Measurements from ENCODE around the gene KCNRG.
"Not testable (repeated sequence)": the region's sequence is repeated elsewhere in the genome, so short reads cannot be mapped to it uniquely, and the experiment has no call there.

Gene KCNRG

GRCh38 chr13:50015258-50015657 lies at the start of gene KCNRG:
Gene KCNRG (plus strand): TSS chr13:50015444. CDS start chr13:50015494, 50 bp downstream.
- no peak for DNase-seq (ENCODE audit: low read depth in 3 of 3, low spot score in 1 of 3)

GRCh38 chr13:49967456-49967855 lies 47.8 kb upstream of the KCNRG start:
- DNase-seq (ENCODE audit: low read depth in 3 of 3, low spot score in 1 of 3): no peak

- no peak for DNase-seq (ENCODE audit: low read depth in 3 of 3, low spot score in 1 of 3)
These were observed 42.5 kb upstream of the KCNRG start for GRCh38 chr13:49972709-49973108.

- DNase-seq (ENCODE audit: low read depth in 3 of 3, low spot score in 1 of 3): no peak
These were observed 39.4 kb upstream of the KCNRG start for GRCh38 chr13:49975826-49976225.

- peak; percentile 35 to 65 (median 58) for DNase-seq (ENCODE audit: low read depth in 3 of 3, low spot score in 1 of 3)
These were observed 38.7 kb upstream of the KCNRG start for GRCh38 chr13:49976314-49977258.

GRCh38 chr13:49977992-49978391 lies 37.3 kb upstream of the KCNRG start:
- no peak for DNase-seq (ENCODE audit: low read depth in 3 of 3, low spot score in 1 of 3)

GRCh38 chr13:49980266-49980665 lies 35.0 kb upstream of the KCNRG start:
- DNase-seq (ENCODE audit: low read depth in 3 of 3, low spot score in 1 of 3): no peak

GRCh38 chr13:49985129-49985528 lies 30.1 kb upstream of the KCNRG start:
- DNase-seq (ENCODE audit: low read depth in 3 of 3, low spot score in 1 of 3): no peak

- no peak for DNase-seq (ENCODE audit: low read depth in 3 of 3, low spot score in 1 of 3)
These were observed 28.8 kb upstream of the KCNRG start for GRCh38 chr13:49986471-49986870.

- DNase-seq (ENCODE audit: low read depth in 3 of 3, low spot score in 1 of 3): not testable (repeated sequence)
These were observed 24.6 kb upstream of the KCNRG start for GRCh38 chr13:49990612-49991011.

- DNase-seq (ENCODE audit: low read depth in 3 of 3, low spot score in 1 of 3): no peak
These were observed 22.1 kb upstream of the KCNRG start for GRCh38 chr13:49993111-49993510.

GRCh38 chr13:49993666-49994065 lies 21.6 kb upstream of the KCNRG start:
- no peak for DNase-seq (ENCODE audit: low read depth in 3 of 3, low spot score in 1 of 3)

GRCh38 chr13:49995625-49996101 lies 19.6 kb upstream of the KCNRG start:
- no peak for DNase-seq (ENCODE audit: low read depth in 3 of 3, low spot score in 1 of 3)

GRCh38 chr13:49996161-49996915 lies 18.9 kb upstream of the KCNRG start:
- peak; percentile 62 to 79 (median 73) for DNase-seq (ENCODE audit: low read depth in 3 of 3, low spot score in 1 of 3)

GRCh38 chr13:49996951-49997895 lies 18.0 kb upstream of the KCNRG start, which contains the start of gene TRIM13:
Gene TRIM13 (plus strand): TSS chr13:49997042. CDS start chr13:50011941, 14,899 bp downstream.
- peak; percentile 50 to 69 (median 55) for DNase-seq (ENCODE audit: low read depth in 3 of 3, low spot score in 1 of 3)

GRCh38 chr13:49997955-49998354 lies 17.3 kb upstream of the KCNRG start:
- DNase-seq (ENCODE audit: low read depth in 3 of 3, low spot score in 1 of 3): no peak

- DNase-seq (ENCODE audit: low read depth in 3 of 3, low spot score in 1 of 3): no peak
These were observed 16.3 kb upstream of the KCNRG start for GRCh38 chr13:49998714-49999624.

GRCh38 chr13:50001287-50001686 lies 14.0 kb upstream of the KCNRG start:
- no peak for DNase-seq (ENCODE audit: low read depth in 3 of 3, low spot score in 1 of 3)

- DNase-seq (ENCODE audit: low read depth in 3 of 3, low spot score in 1 of 3): no peak
These were observed 8.7 kb upstream of the KCNRG start for GRCh38 chr13:50006426-50007135.

Measured in stimulated activated CD4-positive, alpha-beta T cell treated with anti-CD3 and anti-CD28 coated beads, TNF-alpha, amount 100 ng/mL, for 1 hour (primary cell).